Activated CD8-positive, alpha-beta T cell treated with anti-CD3 and anti-CD28 coated beads, Interleukin-2, amount 10 ng/mL, durations not matched to agents 7 days and 5 days (primary cell): Measurements from ENCODE around the gene NTM. TPM values are rescaled to one million over a fixed set of nuclear protein-coding genes. Genes with fewer than 3 reads are reported as not detected.

ENCODE experiments used
- ATAC-seq: fragments of 150-1000 bp; cut with Tn5 transposase; one replicate; pipeline ENCODE4 v1.10.0; 2021; ENCODE audit warnings: moderate library complexity
- CTCF ChIA-PET: fragments of 350-600 bp; sonication (Branson Sonifier 250); formaldehyde crosslinking; loops from one replicate; lab custom pipeline; 2021; ENCODE audit warnings: antibody characterized with exemption; lab: Charles Lee
- POLR2A ChIA-PET: fragments of 350-600 bp; sonication (Branson Sonifier 250); formaldehyde crosslinking; loops from one replicate; lab custom pipeline; 2021; ENCODE audit warnings: antibody characterized with exemption; lab: Charles Lee
- DNase-seq: peaks from one replicate; pipeline ENCODE4 v3.0.0-alpha.2; 2020
- H3K27ac Mint-ChIP-seq: one replicate; pipeline ENCODE4 v1.8.0; 2021; ENCODE audit warnings: mild to moderate bottlenecking, mixed read lengths
- H3K27me3 Mint-ChIP-seq: one replicate; pipeline ENCODE4 v1.8.0; 2021; ENCODE audit warnings: low read depth, mixed read lengths
- H3K36me3 Mint-ChIP-seq: one replicate; pipeline ENCODE4 v1.8.0; 2021; ENCODE audit warnings: low read depth, mixed read lengths
- H3K4me1 Mint-ChIP-seq: one replicate; pipeline ENCODE4 v1.8.0; 2021; ENCODE audit warnings: low read depth, mixed read lengths
- H3K4me3 Mint-ChIP-seq: one replicate; pipeline ENCODE4 v1.8.0; 2021; ENCODE audit warnings: mild to moderate bottlenecking, mixed read lengths
- H3K9me3 Mint-ChIP-seq: one replicate; pipeline ENCODE4 v1.8.0; 2022; ENCODE audit warnings: mixed read lengths; ENCODE audit not compliant: insufficient read depth
- total RNA-seq, 2 experiments: library from RNA; stranded (reverse); gene quantifications; one replicate each; pipeline ENCODE4 v1.2.3, GENCODE V29; 2021

NTM gene
- total RNA-seq, 2 experiments from 2014 or later: not detected

DNA sequence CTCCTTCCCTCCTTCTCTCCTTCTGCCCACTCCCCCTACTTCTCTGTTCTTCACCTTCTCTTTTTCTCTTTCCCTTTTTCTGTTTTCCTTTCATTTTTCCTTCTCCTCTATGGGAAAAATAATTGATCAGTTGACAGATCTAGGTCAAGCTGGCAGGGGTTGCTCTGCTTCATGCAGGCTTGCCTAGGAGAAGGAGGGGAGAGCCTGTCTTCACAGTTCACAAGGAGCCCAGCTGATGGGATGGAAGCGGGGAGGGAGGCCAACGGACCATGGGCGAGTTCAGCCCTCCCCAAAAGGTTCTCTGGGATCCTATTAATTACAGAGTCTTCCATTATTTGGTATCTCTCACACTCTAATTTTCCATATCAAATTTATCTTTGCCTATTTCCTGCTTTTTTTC lies 5.5 kb downstream of the NTM start:
- no peak overlapping the region for H3K27ac Mint-ChIP-seq
- no peaks in the 10 kb centered on the region for H3K27me3 Mint-ChIP-seq
- H3K36me3 Mint-ChIP-seq: no peaks in the 10 kb centered on the region
- ChIA-PET CTCF (no interaction called here), POLR2A (no interaction called here)
- no peaks in the 10 kb centered on the region for H3K9me3 Mint-ChIP-seq
- ATAC-seq (no peak), DNase-seq (no peak)
- no peak overlapping the region for H3K4me3 Mint-ChIP-seq
- H3K4me1 Mint-ChIP-seq: no peaks in the 10 kb centered on the region

DNA sequence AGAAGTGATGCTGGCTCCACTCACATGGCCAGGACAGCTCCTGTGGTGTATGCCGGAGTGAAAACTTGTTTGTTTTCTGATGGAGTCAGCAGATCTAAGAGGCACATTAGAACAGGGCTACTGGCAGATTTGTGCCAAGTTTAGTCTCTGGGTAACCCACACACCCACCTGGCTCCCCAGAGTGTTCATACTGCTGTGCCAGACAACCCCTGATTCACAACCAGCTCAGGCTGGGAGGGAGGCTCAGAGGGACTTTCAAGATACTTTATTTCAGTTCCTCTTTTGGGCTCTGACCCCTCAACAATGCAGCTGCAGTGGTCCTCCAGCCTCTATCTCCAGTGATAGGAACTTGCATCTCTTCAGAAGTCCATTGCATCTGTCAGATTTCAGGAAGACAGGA lies 8.5 kb downstream of the NTM start:
- Mint-ChIP-seq H3K9me3 (no peaks in the 10 kb centered on the region), H3K36me3 (no peaks in the 10 kb centered on the region), H3K27ac (no peak overlapping the region), H3K27me3 (no peaks in the 10 kb centered on the region), H3K4me1 (no peaks in the 10 kb centered on the region), H3K4me3 (no peak overlapping the region)
- CTCF ChIA-PET: no interaction called here
- DNase-seq (no peak), ATAC-seq (no peak)
- POLR2A ChIA-PET: no interaction called here

DNA sequence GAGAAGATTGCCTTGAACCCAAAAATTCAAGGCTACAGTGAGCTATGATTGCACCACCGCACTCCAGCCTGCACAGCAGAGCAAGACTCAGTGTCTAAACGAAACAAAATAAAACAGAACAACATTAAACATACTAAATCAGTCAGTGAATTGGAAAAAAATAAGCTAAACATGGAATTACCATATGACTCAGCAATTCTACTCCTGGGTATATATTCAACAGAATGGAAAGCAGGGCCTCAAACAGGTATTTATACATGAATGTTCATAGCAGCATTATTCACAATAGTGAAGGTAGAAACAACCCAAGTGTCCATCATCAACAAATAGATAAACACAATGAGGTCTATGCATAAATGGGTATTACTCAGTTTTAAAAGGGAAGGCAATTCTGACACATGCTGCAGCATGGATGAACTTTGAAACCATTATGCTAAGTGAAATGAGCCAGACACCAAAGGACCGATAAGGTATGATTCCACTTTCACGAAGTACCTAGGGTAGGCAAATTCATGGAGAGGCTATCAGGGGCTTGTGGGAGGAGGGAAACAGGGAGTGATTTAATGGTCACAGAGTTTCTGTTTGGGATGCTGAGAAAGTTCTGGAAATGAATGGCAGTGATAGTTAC lies 15.5 kb downstream of the NTM start:
- no peak overlapping the region for H3K4me3 Mint-ChIP-seq
- H3K27me3 Mint-ChIP-seq: no peaks in the 10 kb centered on the region
- ATAC-seq (no peak), DNase-seq (no peak)
- ChIA-PET POLR2A (no interaction called here), CTCF (interaction anchor here (1.3 kb wide), 1 partner anchor 13 kb away, joined by 4 read pairs; no protein-coding TSS in a partner anchor)
- H3K9me3 Mint-ChIP-seq: no peaks in the 10 kb centered on the region
- no peaks in the 10 kb centered on the region for H3K4me1 Mint-ChIP-seq
- no peak overlapping the region for H3K27ac Mint-ChIP-seq
- no peaks in the 10 kb centered on the region for H3K36me3 Mint-ChIP-seq

DNA sequence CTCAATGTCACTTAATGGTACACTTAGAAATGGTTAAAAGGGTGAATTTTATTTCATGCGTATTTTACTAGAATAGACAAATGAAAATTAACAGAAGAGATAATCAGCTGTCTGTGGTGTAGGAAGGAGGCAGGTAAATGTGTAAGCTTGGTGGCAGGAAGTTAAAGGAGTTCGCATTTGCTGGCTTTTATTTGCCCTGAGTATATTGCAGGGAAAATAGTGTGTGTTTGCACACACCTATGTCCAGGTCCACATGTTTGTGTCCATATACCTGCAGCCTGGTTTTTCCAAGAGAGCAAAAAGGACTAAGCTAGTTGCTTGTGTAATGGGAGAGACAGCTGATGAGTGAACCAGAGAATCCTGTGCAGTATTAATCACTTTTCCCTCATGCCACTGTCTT lies 16.0 kb downstream of the NTM start:
- Mint-ChIP-seq H3K9me3 (no peaks in the 10 kb centered on the region), H3K27me3 (no peaks in the 10 kb centered on the region), H3K4me3 (no peak overlapping the region), H3K4me1 (no peaks in the 10 kb centered on the region), H3K27ac (no peak overlapping the region), H3K36me3 (no peaks in the 10 kb centered on the region)
- DNase-seq: no peak
- ATAC-seq: no peak
- ChIA-PET CTCF (interaction anchor here (1.3 kb wide), 1 partner anchor 13 kb away, joined by 4 read pairs; no protein-coding TSS in a partner anchor), POLR2A (no interaction called here)

DNA sequence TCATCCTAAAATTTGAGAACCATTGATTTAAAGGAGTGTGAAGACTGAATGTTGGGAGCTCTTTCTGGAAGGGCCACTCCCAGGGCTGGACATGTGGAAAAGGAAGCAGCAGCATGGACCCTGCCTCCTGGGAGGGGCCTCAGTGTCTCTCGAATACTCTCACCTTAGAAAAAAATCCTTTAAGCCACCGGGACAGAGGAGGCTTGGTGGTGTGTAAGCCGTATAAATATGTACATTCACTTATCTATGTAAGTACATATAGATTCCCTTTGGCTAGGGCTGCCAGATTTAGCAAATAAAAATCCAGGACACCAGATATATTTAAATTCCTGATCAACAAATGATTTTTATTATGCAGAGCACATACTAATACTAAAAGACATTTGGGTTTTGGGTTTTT lies 17.6 kb downstream of the NTM start:
- POLR2A ChIA-PET: no interaction called here
- H3K27ac Mint-ChIP-seq: no peak overlapping the region
- DNase-seq (no peak), ATAC-seq (no peak)
- H3K9me3 Mint-ChIP-seq: no peaks in the 10 kb centered on the region
- no peaks in the 10 kb centered on the region for H3K4me1 Mint-ChIP-seq
- no peaks in the 10 kb centered on the region for H3K27me3 Mint-ChIP-seq
- no peaks in the 10 kb centered on the region for H3K36me3 Mint-ChIP-seq
- no peak overlapping the region for H3K4me3 Mint-ChIP-seq
- CTCF ChIA-PET: no interaction called here

DNA sequence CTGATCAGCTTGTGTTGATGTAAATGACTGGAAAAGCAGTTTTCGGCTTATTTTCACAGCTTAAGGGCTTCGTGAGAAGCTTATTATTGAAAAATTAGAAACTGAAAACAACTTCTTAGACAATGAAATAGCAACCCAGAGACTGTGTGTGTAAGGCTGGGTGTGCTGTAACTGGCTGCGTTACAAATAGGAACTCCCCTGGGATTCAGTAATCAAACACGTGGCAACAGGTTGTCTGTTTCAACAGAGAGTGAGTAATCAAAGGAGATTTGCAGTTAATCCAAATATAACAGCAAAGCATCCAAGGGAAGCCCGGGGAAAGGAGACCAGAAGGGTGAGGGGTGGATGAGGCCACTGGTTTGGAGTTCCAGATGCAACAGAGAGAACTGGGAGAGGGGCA lies 19.2 kb downstream of the NTM start:
- ChIA-PET POLR2A (no interaction called here), CTCF (no interaction called here)
- Mint-ChIP-seq H3K9me3 (no peaks in the 10 kb centered on the region), H3K27me3 (no peaks in the 10 kb centered on the region), H3K27ac (no peak overlapping the region), H3K4me1 (no peaks in the 10 kb centered on the region), H3K4me3 (no peak overlapping the region), H3K36me3 (no peaks in the 10 kb centered on the region)
- DNase-seq (no peak), ATAC-seq (no peak)

DNA sequence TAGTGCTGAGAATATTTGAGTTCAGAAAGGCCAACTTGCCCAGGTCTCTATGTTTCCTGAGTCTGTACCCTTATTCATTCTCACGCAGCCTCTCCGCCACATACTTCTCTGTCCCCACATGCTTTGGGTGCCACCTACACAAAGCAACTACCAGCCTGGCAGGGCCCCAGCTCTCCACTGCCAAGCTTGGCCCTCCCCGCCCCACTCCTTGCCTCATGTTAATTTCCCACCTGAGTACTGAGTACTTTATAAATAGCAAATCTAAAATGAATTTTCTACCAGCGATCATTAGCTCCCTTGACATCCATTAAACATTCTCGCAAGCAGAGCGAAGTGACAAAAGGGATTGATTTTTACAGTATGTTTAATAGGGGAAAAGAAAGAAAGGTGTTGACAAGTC lies 20.8 kb downstream of the NTM start:
- Mint-ChIP-seq H3K9me3 (no peaks in the 10 kb centered on the region), H3K4me1 (no peaks in the 10 kb centered on the region), H3K27me3 (no peaks in the 10 kb centered on the region), H3K36me3 (no peaks in the 10 kb centered on the region), H3K4me3 (no peak overlapping the region), H3K27ac (no peak overlapping the region)
- DNase-seq (no peak), ATAC-seq (no peak)
- ChIA-PET POLR2A (no interaction called here), CTCF (no interaction called here)

DNA sequence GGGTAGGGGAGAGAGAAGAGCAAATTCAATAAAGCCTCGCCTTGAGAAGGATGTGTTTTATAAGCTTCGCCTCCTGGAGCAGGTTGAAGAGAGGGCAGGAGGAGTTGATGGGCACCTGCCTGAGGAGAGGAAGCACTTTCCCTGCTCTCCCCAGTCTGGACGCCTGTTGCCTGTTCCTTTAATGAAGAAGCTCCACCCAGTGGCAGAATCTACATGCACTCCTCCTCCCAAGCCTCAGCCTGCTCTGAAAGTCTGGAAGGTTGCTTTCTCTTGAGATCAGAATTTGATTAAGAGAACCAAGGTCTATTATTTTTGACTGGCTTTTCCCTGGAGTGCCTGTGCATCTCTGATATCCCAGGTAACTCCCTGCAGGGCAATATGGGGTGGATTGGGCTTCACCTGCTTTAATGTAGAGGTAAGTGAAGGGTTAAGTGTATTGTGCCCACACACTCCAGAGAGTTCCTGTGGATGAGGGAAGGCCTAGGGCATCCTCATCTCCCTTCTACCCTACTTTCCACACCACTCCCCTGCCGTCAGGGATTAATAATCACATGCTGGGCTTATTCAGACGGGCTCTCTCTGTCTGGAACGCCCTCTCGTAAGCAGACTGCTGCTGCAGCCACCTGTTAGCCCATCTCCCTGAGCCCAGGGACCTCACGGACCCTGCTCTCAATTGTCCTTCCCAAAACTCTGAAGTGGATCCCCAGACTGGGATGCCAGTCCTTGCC lies 22.3 kb downstream of the NTM start:
- Mint-ChIP-seq H3K27me3 (no peaks in the 10 kb centered on the region), H3K4me3 (no peak overlapping the region), H3K27ac (no peak overlapping the region), H3K9me3 (no peaks in the 10 kb centered on the region), H3K4me1 (no peaks in the 10 kb centered on the region), H3K36me3 (no peaks in the 10 kb centered on the region)
- ChIA-PET POLR2A (no interaction called here), CTCF (no interaction called here)
- no peak for DNase-seq
- no peak for ATAC-seq

DNA sequence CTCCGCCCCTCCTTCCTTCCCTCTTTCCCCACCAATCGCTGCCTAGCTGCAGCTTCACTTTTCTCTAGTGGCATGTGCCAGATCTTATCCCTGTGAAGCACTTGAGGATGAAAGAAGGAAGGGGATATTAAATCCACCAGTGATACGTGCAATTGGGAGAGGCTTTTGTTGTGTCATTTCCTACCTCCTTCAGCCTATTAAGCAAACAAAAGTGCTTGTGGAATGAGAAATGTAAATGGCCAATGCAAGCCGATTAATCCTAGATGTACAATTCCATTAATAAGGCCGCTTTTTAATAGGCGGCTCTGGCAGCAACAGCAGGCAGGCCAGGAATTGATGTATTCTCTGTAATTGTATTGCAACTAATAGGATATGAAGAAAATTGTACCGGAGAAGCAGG lies 23.3 kb downstream of the NTM start:
- DNase-seq (no peak), ATAC-seq (no peak)
- Mint-ChIP-seq H3K27ac (no peak overlapping the region), H3K36me3 (no peaks in the 10 kb centered on the region), H3K4me1 (no peaks in the 10 kb centered on the region), H3K9me3 (no peaks in the 10 kb centered on the region), H3K27me3 (no peaks in the 10 kb centered on the region), H3K4me3 (no peak overlapping the region)
- POLR2A ChIA-PET: no interaction called here
- CTCF ChIA-PET: no interaction called here

DNA sequence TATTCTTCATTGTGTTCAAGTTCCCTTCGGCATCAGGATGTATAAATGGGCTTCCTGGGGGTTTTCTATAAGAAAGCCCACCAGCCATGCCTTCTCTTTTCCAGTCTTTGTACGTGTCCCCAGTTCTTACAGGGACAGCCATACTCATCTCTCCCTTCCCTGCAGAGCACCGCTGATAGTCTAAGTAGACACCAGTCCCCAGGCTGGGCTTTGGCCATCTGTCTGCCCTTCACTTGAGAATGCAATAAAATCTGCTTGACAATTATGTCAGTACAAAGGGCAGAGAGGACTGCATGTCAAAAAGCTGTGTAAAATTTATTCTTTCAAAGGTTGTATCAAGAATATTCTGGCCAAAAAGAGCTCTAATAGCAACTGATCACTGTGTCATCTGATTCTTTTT lies 27.3 kb downstream of the NTM start:
- Mint-ChIP-seq H3K27ac (no peak overlapping the region), H3K27me3 (no peaks in the 10 kb centered on the region), H3K9me3 (no peaks in the 10 kb centered on the region), H3K4me3 (no peak overlapping the region), H3K36me3 (no peaks in the 10 kb centered on the region), H3K4me1 (no peaks in the 10 kb centered on the region)
- ChIA-PET POLR2A (no interaction called here), CTCF (no interaction called here)
- DNase-seq: no peak
- no peak for ATAC-seq

DNA sequence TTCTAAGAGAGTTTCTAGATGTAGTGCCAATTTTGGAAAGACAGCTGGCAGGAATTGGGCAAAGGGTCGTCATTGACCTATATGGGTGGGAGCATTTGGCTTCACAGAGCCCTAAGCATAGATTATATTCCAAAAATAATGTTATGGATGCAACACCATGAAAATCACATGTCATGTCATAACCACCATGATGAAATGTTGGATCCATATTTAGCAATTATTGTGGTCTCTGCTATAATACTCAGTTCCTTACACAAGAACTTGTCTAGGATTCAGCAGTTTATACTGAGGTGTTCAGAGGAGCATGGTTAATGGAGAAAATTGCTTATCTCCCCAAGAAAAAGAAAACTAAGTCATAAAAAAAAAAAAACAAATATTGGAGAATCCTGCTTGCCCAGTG lies 31.6 kb downstream of the NTM start:
- ATAC-seq: no peak
- H3K36me3 Mint-ChIP-seq: no peaks in the 10 kb centered on the region
- no peaks in the 10 kb centered on the region for H3K9me3 Mint-ChIP-seq
- H3K27ac Mint-ChIP-seq: no peak overlapping the region
- CTCF ChIA-PET: no interaction called here
- H3K27me3 Mint-ChIP-seq: no peaks in the 10 kb centered on the region
- no peak overlapping the region for H3K4me3 Mint-ChIP-seq
- H3K4me1 Mint-ChIP-seq: no peaks in the 10 kb centered on the region
- POLR2A ChIA-PET: no interaction called here
- no peak for DNase-seq

DNA sequence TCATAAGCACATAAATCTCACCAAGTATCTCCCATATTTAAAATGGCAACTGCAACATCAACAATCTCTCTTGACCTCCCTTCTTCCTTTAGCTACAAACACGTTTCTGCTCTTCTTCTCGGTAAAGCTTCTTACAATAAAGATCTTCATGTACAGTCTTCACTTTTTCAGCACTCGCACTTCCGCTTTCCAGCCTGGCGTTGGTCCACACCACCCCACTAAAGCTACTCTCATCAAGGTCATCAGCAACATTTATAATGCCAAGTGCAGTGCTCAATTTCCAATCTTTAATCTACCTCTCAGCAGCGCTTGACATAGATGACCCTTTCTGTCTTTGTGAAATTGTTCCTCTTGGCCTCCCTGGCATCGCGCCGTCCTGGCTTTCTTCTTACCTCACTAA lies 33.6 kb downstream of the NTM start:
- DNase-seq (no peak), ATAC-seq (no peak)
- no peaks in the 10 kb centered on the region for H3K36me3 Mint-ChIP-seq
- no peaks in the 10 kb centered on the region for H3K9me3 Mint-ChIP-seq
- no peaks in the 10 kb centered on the region for H3K4me1 Mint-ChIP-seq
- ChIA-PET CTCF (no interaction called here), POLR2A (no interaction called here)
- no peak overlapping the region for H3K4me3 Mint-ChIP-seq
- H3K27me3 Mint-ChIP-seq: no peaks in the 10 kb centered on the region
- no peak overlapping the region for H3K27ac Mint-ChIP-seq
